Astrocyte (in vitro differentiated cells and primary cell): Measurements from ENCODE around the gene OR51E2. TPM values are rescaled to one million over a fixed set of nuclear protein-coding genes. Genes with fewer than 3 reads are reported as not detected.

Experiments used
- DNase-seq: peaks from one replicate; pipeline ENCODE4 v3.0.0-alpha.2; 2010; ENCODE audit warnings: low read depth
- FAIRE-seq: peaks from 2 replicates; lab custom pipeline; 2011; peaks lifted over from hg19 to GRCh38; lab: Jason Lieb, UNC
- H2AFZ ChIP-seq: 2 replicates; pipeline ENCODE4 v1.6.0; 2012; ENCODE audit warnings: low read depth, low read length, inconsistent platforms
- H3K27ac ChIP-seq: 2 replicates; pipeline ENCODE4 v1.5.1; 2011; ENCODE audit warnings: low read depth, low read length, inconsistent platforms
- H3K27me3 ChIP-seq: 2 replicates; pipeline ENCODE4 v1.6.0; 2011; ENCODE audit warnings: low read length, inconsistent platforms; ENCODE audit not compliant: insufficient read depth
- H3K36me3 ChIP-seq: 2 replicates; pipeline ENCODE4 v1.5.1; 2011; ENCODE audit warnings: low read length, inconsistent platforms; ENCODE audit not compliant: insufficient read depth
- H3K4me1 ChIP-seq: 2 replicates; pipeline ENCODE4 v1.5.1; 2011; ENCODE audit warnings: low read length, inconsistent platforms; ENCODE audit not compliant: insufficient read depth
- H3K4me2 ChIP-seq: 2 replicates; pipeline ENCODE4 v1.6.0; 2012; ENCODE audit warnings: low read length, inconsistent platforms
- H3K4me3 ChIP-seq: 2 replicates; pipeline ENCODE4 v1.5.1; 2011; ENCODE audit warnings: low read depth, mild to moderate bottlenecking, low read length, inconsistent platforms; ENCODE audit not compliant: insufficient read depth
- H3K79me2 ChIP-seq: 2 replicates; pipeline ENCODE4 v1.6.0; 2012; ENCODE audit warnings: mild to moderate bottlenecking, low read length, inconsistent platforms; ENCODE audit not compliant: insufficient read depth
- H3K9ac ChIP-seq: 2 replicates; pipeline ENCODE4 v1.6.0; 2012; ENCODE audit warnings: mild to moderate bottlenecking, low read length, inconsistent platforms
- H3K9me3 ChIP-seq: 2 replicates; pipeline ENCODE4 v1.5.1; 2012; ENCODE audit warnings: low read depth, mild to moderate bottlenecking, low read length, inconsistent platforms; ENCODE audit not compliant: insufficient read depth
- H4K20me1 ChIP-seq: 2 replicates; pipeline ENCODE4 v1.6.0; 2012; ENCODE audit warnings: low read length, inconsistent platforms; ENCODE audit not compliant: insufficient read depth
- H3K27ac Mint-ChIP-seq: one replicate; pipeline ENCODE4 v1.8.0; 2021; ENCODE audit warnings: mild to moderate bottlenecking, mixed read lengths; ENCODE audit not compliant: unreplicated experiment
- H3K27me3 Mint-ChIP-seq: one replicate; pipeline ENCODE4 v1.8.0; 2021; ENCODE audit warnings: low read depth, mixed read lengths; ENCODE audit not compliant: unreplicated experiment
- H3K36me3 Mint-ChIP-seq: one replicate; pipeline ENCODE4 v1.8.0; 2021; ENCODE audit warnings: low read depth, mixed read lengths; ENCODE audit not compliant: unreplicated experiment
- H3K4me1 Mint-ChIP-seq: one replicate; pipeline ENCODE4 v1.8.0; 2021; ENCODE audit warnings: low read depth, mixed read lengths; ENCODE audit not compliant: unreplicated experiment
- H3K4me3 Mint-ChIP-seq: one replicate; pipeline ENCODE4 v1.8.0; 2021; ENCODE audit warnings: mild to moderate bottlenecking, moderate library complexity, mixed read lengths; ENCODE audit not compliant: unreplicated experiment
- H3K9me3 Mint-ChIP-seq: one replicate; pipeline ENCODE4 v1.8.0; 2021; ENCODE audit warnings: mild to moderate bottlenecking, mixed read lengths; ENCODE audit not compliant: unreplicated experiment
- EZH2 ChIP-seq: IDR thresholded peaks from 2 replicates; pipeline ENCODE4 v1.6.1; 2012; ENCODE audit warnings: mild to moderate bottlenecking, low read length, inconsistent platforms; ENCODE audit not compliant: insufficient read depth
- total RNA-seq: library from RNA; stranded (reverse); gene quantifications from 2 replicates; pipeline ENCODE4 v1.2.1, GENCODE V29; 2021
- TF ChIP-seq, protein P1 (sequence below): IDR thresholded peaks from 2 replicates; pipeline ENCODE4 v1.5.1; 2011; ENCODE audit warnings: low read depth, mild to moderate bottlenecking, inconsistent platforms, low read length, moderate library complexity; ENCODE audit not compliant: insufficient read depth

The OR51E2 gene
- total RNA-seq, 1 donor from 2014 or later, result 0.27 TPM

DNA sequence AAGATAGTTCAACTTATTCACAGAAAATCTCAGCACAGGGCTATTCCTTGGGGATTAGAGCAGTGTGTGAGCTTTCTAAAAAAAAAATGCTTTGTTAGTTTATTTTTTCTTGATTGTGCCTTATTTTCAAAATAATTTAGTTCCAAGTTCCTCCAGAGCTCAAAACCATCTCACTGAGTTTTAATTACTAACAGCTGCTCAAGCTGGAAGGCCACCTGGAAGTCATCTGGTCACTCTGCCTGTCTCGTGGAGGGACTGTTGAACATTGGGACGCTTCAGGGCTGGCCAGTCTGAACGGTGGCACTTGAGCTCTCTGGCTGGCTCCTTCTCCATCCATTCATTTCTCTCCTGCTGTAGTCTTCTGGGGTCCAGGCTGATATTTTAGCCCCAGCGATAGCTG is 49.9 kb downstream of the OR51E2 start:
- Histone ChIP-seq H3K4me2 (no peak overlapping the region), H3K36me3 (no peaks in the 10 kb centered on the region), H3K9me3 (no peaks in the 10 kb centered on the region), H3K9ac (no peak overlapping the region), H3K4me1 (no peaks in the 10 kb centered on the region), H4K20me1 (no peaks in the 10 kb centered on the region), H3K4me3 (no peak overlapping the region), H2AFZ (no peak overlapping the region), H3K79me2 (no peaks in the 10 kb centered on the region), H3K27ac (no peak overlapping the region), H3K27me3 (no peaks in the 10 kb centered on the region)
- FAIRE-seq (no peak), DNase-seq (no peak)
- H3K4me3 Mint-ChIP-seq, result no peak overlapping the region
- H3K36me3 Mint-ChIP-seq, result no peaks in the 10 kb centered on the region
- H3K4me1 Mint-ChIP-seq, result peaks cover under 1% of the 10 kb centered on the region
- TF ChIP-seq EZH2, result no peak
- TF ChIP-seq, protein P1, sequence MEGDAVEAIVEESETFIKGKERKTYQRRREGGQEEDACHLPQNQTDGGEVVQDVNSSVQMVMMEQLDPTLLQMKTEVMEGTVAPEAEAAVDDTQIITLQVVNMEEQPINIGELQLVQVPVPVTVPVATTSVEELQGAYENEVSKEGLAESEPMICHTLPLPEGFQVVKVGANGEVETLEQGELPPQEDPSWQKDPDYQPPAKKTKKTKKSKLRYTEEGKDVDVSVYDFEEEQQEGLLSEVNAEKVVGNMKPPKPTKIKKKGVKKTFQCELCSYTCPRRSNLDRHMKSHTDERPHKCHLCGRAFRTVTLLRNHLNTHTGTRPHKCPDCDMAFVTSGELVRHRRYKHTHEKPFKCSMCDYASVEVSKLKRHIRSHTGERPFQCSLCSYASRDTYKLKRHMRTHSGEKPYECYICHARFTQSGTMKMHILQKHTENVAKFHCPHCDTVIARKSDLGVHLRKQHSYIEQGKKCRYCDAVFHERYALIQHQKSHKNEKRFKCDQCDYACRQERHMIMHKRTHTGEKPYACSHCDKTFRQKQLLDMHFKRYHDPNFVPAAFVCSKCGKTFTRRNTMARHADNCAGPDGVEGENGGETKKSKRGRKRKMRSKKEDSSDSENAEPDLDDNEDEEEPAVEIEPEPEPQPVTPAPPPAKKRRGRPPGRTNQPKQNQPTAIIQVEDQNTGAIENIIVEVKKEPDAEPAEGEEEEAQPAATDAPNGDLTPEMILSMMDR, result no peak
- H3K9me3 Mint-ChIP-seq, result no peaks in the 10 kb centered on the region
- no peak overlapping the region for H3K27ac Mint-ChIP-seq
- H3K27me3 Mint-ChIP-seq, result peaks cover 3% of the 10 kb centered on the region

DNA sequence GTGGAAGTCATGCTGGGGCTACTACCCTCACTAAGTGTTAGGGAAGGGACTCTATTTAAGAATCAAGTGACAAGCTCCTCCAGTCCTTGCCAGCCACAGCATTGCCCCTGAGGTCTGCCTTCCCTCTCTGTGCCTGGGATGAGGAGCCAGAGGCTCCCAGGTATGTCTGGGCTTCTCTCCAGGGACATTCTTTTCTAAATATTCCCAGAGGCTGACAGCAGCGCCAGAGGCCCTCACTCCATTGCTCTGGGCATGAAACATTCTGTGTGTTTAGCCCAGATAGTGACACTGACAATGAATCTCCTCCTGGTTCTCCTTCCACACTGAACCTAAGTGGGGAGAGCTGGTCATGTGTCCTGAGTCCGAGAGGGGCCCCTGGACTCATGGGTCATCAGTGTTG is 51.7 kb downstream of the OR51E2 start:
- FAIRE-seq, result no peak

GRCh38 chr11:4644233-4644632 is 53.4 kb downstream of the OR51E2 start:
- H2AFZ ChIP-seq, result no peak overlapping the region
- H3K4me3 ChIP-seq, result no peak overlapping the region
- no peak overlapping the region for H3K9ac ChIP-seq
- Mint-ChIP-seq H3K4me3 (no peak overlapping the region), H3K4me1 (peaks cover 10% of the 10 kb centered on the region), H3K27ac (peak overlapping the region; percentile 3), H3K9me3 (no peaks in the 10 kb centered on the region), H3K27me3 (peaks cover 3% of the 10 kb centered on the region), H3K36me3 (no peaks in the 10 kb centered on the region)
- DNase-seq (no peak), FAIRE-seq (no peak)
- H3K27me3 ChIP-seq, result no peaks in the 10 kb centered on the region
- H3K9me3 ChIP-seq, result no peaks in the 10 kb centered on the region
- no peak for TF ChIP-seq EZH2
- TF ChIP-seq, protein P1, result no peak
- H4K20me1 ChIP-seq, result no peaks in the 10 kb centered on the region
- no peak overlapping the region for H3K27ac ChIP-seq
- no peaks in the 10 kb centered on the region for H3K79me2 ChIP-seq
- no peaks in the 10 kb centered on the region for H3K4me1 ChIP-seq
- H3K36me3 ChIP-seq, result no peaks in the 10 kb centered on the region
- H3K4me2 ChIP-seq, result no peak overlapping the region

More for the DNA sequence above, 51.7 kb downstream of the OR51E2 start:
- H3K36me3 Mint-ChIP-seq, result no peaks in the 10 kb centered on the region
- H3K27ac Mint-ChIP-seq, result no peak overlapping the region
- peaks cover 10% of the 10 kb centered on the region for H3K4me1 Mint-ChIP-seq
- Histone ChIP-seq H3K27me3 (no peaks in the 10 kb centered on the region), H2AFZ (no peak overlapping the region), H3K79me2 (no peaks in the 10 kb centered on the region), H3K9me3 (no peaks in the 10 kb centered on the region), H4K20me1 (no peaks in the 10 kb centered on the region), H3K9ac (no peak overlapping the region), H3K27ac (no peak overlapping the region), H3K4me1 (no peaks in the 10 kb centered on the region), H3K4me2 (no peak overlapping the region), H3K4me3 (no peak overlapping the region), H3K36me3 (no peaks in the 10 kb centered on the region)
- TF ChIP-seq, protein P1, result no peak
- no peak overlapping the region for H3K4me3 Mint-ChIP-seq
- no peaks in the 10 kb centered on the region for H3K9me3 Mint-ChIP-seq
- no peak for DNase-seq
- H3K27me3 Mint-ChIP-seq, result peaks cover 3% of the 10 kb centered on the region
